SH-SY5Y (cell line): Measurements from ENCODE around the gene JAKMIP1.

Experiments used
- GATA2 ChIP-seq: IDR thresholded peaks from 2 replicates; pipeline ENCODE4 v1.6.1; 2011; ENCODE audit warnings: mild to moderate bottlenecking, low read depth, low read length
- GATA3 ChIP-seq: IDR thresholded peaks from 2 replicates; pipeline ENCODE4 v1.6.1; 2011; ENCODE audit warnings: low read depth, mild to moderate bottlenecking, low read length, moderate library complexity

The JAKMIP1 gene

GRCh38 chr4:6232836-6233785, 32.8 kb upstream of the JAKMIP1 start:
- TF ChIP-seq GATA3 (no peak), GATA2 (no peak)

- TF ChIP-seq GATA3: no peak; the same call in 1 of the 2 replicates
- peak; percentile 81 for TF ChIP-seq GATA2
Measured at GRCh38 chr4:6231663-6232165, 31.4 kb upstream of the JAKMIP1 start.

- TF ChIP-seq GATA2: no peak
- no peak for TF ChIP-seq GATA3
Measured at GRCh38 chr4:6230827-6231662, 30.7 kb upstream of the JAKMIP1 start.

- TF ChIP-seq GATA2 (no peak), GATA3 (no peak)
Measured at GRCh38 chr4:6230502-6230785, 30.1 kb upstream of the JAKMIP1 start.

- TF ChIP-seq GATA3 (no peak), GATA2 (no peak)
Measured at GRCh38 chr4:6229671-6230501, 29.5 kb upstream of the JAKMIP1 start.

- TF ChIP-seq GATA3 (no peak), GATA2 (no peak)
Measured at GRCh38 chr4:6229095-6229494, 28.7 kb upstream of the JAKMIP1 start.

- no peak for TF ChIP-seq GATA3
- TF ChIP-seq GATA2: no peak
Measured at GRCh38 chr4:6228158-6229067, 28.1 kb upstream of the JAKMIP1 start.

- TF ChIP-seq GATA3 (no peak), GATA2 (no peak)
Measured at GRCh38 chr4:6227412-6228157, 27.2 kb upstream of the JAKMIP1 start.

GRCh38 chr4:6226506-6226905, 26.2 kb upstream of the JAKMIP1 start:
- TF ChIP-seq GATA2: no peak
- no peak for TF ChIP-seq GATA3

GRCh38 chr4:6225469-6225868, 25.1 kb upstream of the JAKMIP1 start:
- no peak for TF ChIP-seq GATA3
- no peak for TF ChIP-seq GATA2

GRCh38 chr4:6224735-6225134, 24.4 kb upstream of the JAKMIP1 start:
- TF ChIP-seq GATA3 (no peak), GATA2 (no peak)

- TF ChIP-seq GATA2 (no peak), GATA3 (no peak)
Measured at GRCh38 chr4:6222761-6223292, 22.5 kb upstream of the JAKMIP1 start.
